HepG2 (cell line): ENCODE measurements around the gene STIMATE. TPM values are rescaled to one million over a fixed set of nuclear protein-coding genes. Genes with fewer than 3 reads are reported as not detected.

Experiments
- ATAC-seq: fragments of 200-7000 bp; cut with Tn5 transposase; 3 replicates; pipeline ENCODE4 v1.9.1; 2020; ENCODE audit warnings: mild to moderate bottlenecking, moderate library complexity
- BruUV-seq: library from RNA; stranded (reverse); fragments of 400-500 nt; replicated peaks from 2 replicates; lab custom pipeline; 2021; lab: Mats Ljungman, UMichigan
- CTCF ChIA-PET: fragments of 300-600 bp; formaldehyde crosslinking; extraction: SDS; loops from one replicate; lab custom pipeline; 2021; ENCODE audit warnings: low total read pairs, inconsistent platforms, low intra/inter-chr PET ratio; lab: Yijun Ruan, JAX
- POLR2A ChIA-PET: fragments of 350-600 bp; sonication (Branson Sonifier 250); formaldehyde crosslinking; loops from one replicate; lab custom pipeline; 2020; ENCODE audit warnings: antibody characterized with exemption, inconsistent platforms; lab: Yijun Ruan, JAX
- DNase-seq: peaks from one replicate; pipeline ENCODE4 v3.0.0-alpha.2; 2015; ENCODE audit warnings: low spot score
- FAIRE-seq: peaks from 3 replicates; lab custom pipeline; 2011; peaks lifted over from hg19 to GRCh38; lab: Jason Lieb, UNC
- H2AFZ ChIP-seq: one replicate; pipeline ENCODE4 v1.6.1; 2011; ENCODE audit warnings: low read length, inconsistent platforms
- H3K27ac ChIP-seq: fragments of 300-600 bp; 3 replicates; pipeline ENCODE4 v1.8.0; 2011; ENCODE audit warnings: mixed run types, mild to moderate bottlenecking, mixed read lengths, low read length, inconsistent platforms; ENCODE audit not compliant: insufficient read depth; ENCODE audit errors: extremely low read length
- H3K27me3 ChIP-seq, 2 experiments: fragments of 200-600 bp in 1 of 2; 2 replicates in 1 of 2; 3 replicates in 1 of 2; pipeline versions ENCODE4 v1.6.0 to v1.8.0; 2011; ENCODE audit warnings: low read length in 2 of 2, mild to moderate bottlenecking in 2 of 2, moderate library complexity in 2 of 2, inconsistent platforms in 1 of 2; ENCODE audit not compliant: insufficient read depth in 2 of 2, control insufficient read depth in 1 of 2
- H3K36me3 ChIP-seq, 2 experiments: fragments of 200-600 bp in 1 of 2; replicated peaks in 1 of 2; 2 replicates in 1 of 2; 3 replicates in 1 of 2; pipeline versions ENCODE4 v1.5.1 to v1.8.0; 2011; ENCODE audit warnings: low read length in 2 of 2, inconsistent platforms in 1 of 2; ENCODE audit not compliant: insufficient read depth in 2 of 2, control insufficient read depth in 1 of 2
- H3K4me1 ChIP-seq: 2 replicates; pipeline ENCODE4 v1.5.1; 2012; ENCODE audit warnings: low read length, inconsistent platforms; ENCODE audit not compliant: insufficient read depth
- H3K4me2 ChIP-seq: 2 replicates; pipeline ENCODE4 v1.6.0; 2011; ENCODE audit warnings: low read depth, low read length, inconsistent platforms
- H3K4me3 ChIP-seq, 3 experiments: fragments of 200-600 bp in 1 of 3; sonication (generic), shearing (Covaris generic) in 1 of 3; replicated peaks in 1 of 3; 2 replicates each; pipeline ENCODE4 v1.5.1; 2011 to 2016; ENCODE audit warnings: low read length in 3 of 3, inconsistent platforms in 2 of 3, low read depth in 2 of 3, mild to moderate bottlenecking in 2 of 3, control low read depth in 1 of 3, mixed read lengths in 1 of 3; ENCODE audit not compliant: insufficient read depth in 1 of 3
- H3K79me2 ChIP-seq: one replicate; pipeline ENCODE4 v1.6.1; 2011; ENCODE audit warnings: low read length, inconsistent platforms; ENCODE audit not compliant: insufficient read depth
- H3K9ac ChIP-seq: 2 replicates; pipeline ENCODE4 v1.6.0; 2011; ENCODE audit warnings: mild to moderate bottlenecking, low read depth, low read length, inconsistent platforms; ENCODE audit not compliant: insufficient read depth
- H3K9me3 ChIP-seq: 2 replicates; pipeline ENCODE4 v1.5.1; 2012; ENCODE audit warnings: mild to moderate bottlenecking, low read length
- H4K20me1 ChIP-seq: 2 replicates; pipeline ENCODE4 v1.6.0; 2011; ENCODE audit warnings: inconsistent platforms, mild to moderate bottlenecking, low read length, moderate library complexity; ENCODE audit not compliant: insufficient read depth
- ERF ChIP-seq: IDR thresholded peaks from 2 replicates; pipeline ENCODE4 v1.6.1; 2018; ENCODE audit warnings: missing biosample characterization, missing genetic modification reagents
- LCORL ChIP-seq, 2 experiments: fragments of 450-650 bp in 1 of 2; sonication (generic) in 1 of 2; formaldehyde crosslinking in 1 of 2; IDR thresholded peaks; 2 replicates each; pipeline versions ENCODE4 v1.5.0 to v1.6.1; 2017 to 2020; ENCODE audit warnings: antibody characterized with exemption in 1 of 2, missing genetic modification reagents in 1 of 2
- NFE2L1 ChIP-seq: sonication (generic); formaldehyde crosslinking; IDR thresholded peaks from 2 replicates; pipeline ENCODE4 v1.4.0; 2020; ENCODE audit warnings: missing genetic modification reagents, mild to moderate bottlenecking, borderline replicate concordance
- SAFB2 ChIP-seq: sonication (generic); formaldehyde crosslinking; IDR thresholded peaks from 2 replicates; pipeline ENCODE4 v1.5.1; 2020; ENCODE audit warnings: missing genetic modification reagents, low read depth, mild to moderate bottlenecking, borderline replicate concordance
- WGBS: methylation state at CpG from one replicate; pipeline ENCODE4 v1.1.6; 2017; ENCODE audit warnings: low lambda C conversion rate; 5-methylcytosine and 5-hydroxymethylcytosine counted together
- in situ Hi-C: cut with HindIII; loops from 2 replicates; pipeline ENCODE4 v1.10.0; 2017; ENCODE audit warnings: low pct_unique_long_range_greater_than_20kb; ENCODE audit not compliant: extremely low pct_ligation_motif_present
- intact Hi-C: fragments of 100-400 bp; cut with micrococcal nuclease; formaldehyde crosslinking; loops from one replicate; pipeline ENCODE4 v1.10.0; 2022; ENCODE audit not compliant: unreplicated experiment
- polyA plus RNA-seq, 8 experiments: library from polyadenylated mRNA; depleted of rRNA in 3 of 8; stranded (reverse) in 7 of 8; unstranded in 1 of 8; fragments of >200 nt; fragmentation: Illumina TruSeq in 4 of 8; extraction: Trizol in 4 of 8; gene quantifications; 2 replicates each; pipeline versions ENCODE4 v1.2.1 to v1.2.3, GENCODE V29; 2011 to 2016; ENCODE audit warnings: low read depth in 4 of 8, missing spikeins in 1 of 8, mixed read lengths in 1 of 8; ENCODE audit not compliant: insufficient read depth in 1 of 8
- total RNA-seq, 5 experiments: library from RNA; depleted of rRNA; stranded (reverse); fragments of >200 nt; fragmentation: Illumina TruSeq; extraction: Trizol; gene quantifications; 2 replicates each; pipeline ENCODE4 v1.2.3, GENCODE V29; 2016; ENCODE audit warnings: low read depth in 1 of 5
- TF ChIP-seq, protein P1 (sequence below): sonication (generic); formaldehyde crosslinking; IDR thresholded peaks from 2 replicates; pipeline ENCODE4 v1.5.0; 2020; ENCODE audit warnings: missing genetic modification reagents
- TF ChIP-seq, protein P2 (sequence below): IDR thresholded peaks from 2 replicates; pipeline ENCODE4 v1.6.1; 2016; ENCODE audit warnings: control low read depth
- TF ChIP-seq, protein P3 (sequence below): sonication (generic); formaldehyde crosslinking; IDR thresholded peaks from 2 replicates; pipeline ENCODE4 v1.5.0; 2020; ENCODE audit warnings: mild to moderate bottlenecking, missing genetic modification reagents, borderline replicate concordance
- TF ChIP-seq, protein P4 (sequence below): sonication (generic); formaldehyde crosslinking; IDR thresholded peaks from 2 replicates; pipeline ENCODE4 v1.4.0; 2020; ENCODE audit warnings: mild to moderate bottlenecking, missing genetic modification reagents, borderline replicate concordance

STIMATE gene
- total and polyA plus RNA-seq, 2 of the 13 experiments (the other 11 are each of a cell fraction or from before 2014, with no cell fraction given), result 5.7 to 11.7 TPM

DNA sequence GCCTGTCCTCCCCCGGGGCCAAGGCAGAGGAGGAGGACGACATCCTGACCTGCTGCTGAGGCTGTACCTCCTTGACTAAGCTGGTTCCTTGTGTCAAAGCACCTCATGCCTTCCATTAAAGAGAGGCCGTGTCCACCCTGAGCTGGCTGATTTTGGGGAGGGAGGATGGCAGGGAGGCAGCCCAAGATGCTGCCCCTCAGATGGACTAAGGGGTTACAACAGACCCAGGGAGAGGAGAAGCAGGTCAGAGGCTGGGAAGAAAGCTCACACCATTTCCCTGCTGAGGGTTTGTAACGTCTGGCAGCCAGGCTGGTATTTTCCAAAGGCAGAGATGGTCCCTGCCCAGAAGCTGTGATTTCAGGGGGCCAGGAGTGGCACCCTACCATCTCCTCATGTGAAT lies 105.4 kb downstream of the STIMATE start:
- no peaks in the 10 kb centered on the region for H3K27me3 ChIP-seq
- ChIA-PET POLR2A (interaction anchor here (1.0 to 10.9 kb wide), 6 partner anchors 13 to 99 kb away, joined by 4 to 466 read pairs (median 12); partner anchors contain the start of genes ITIH1 and NEK4), CTCF (interaction anchor here (1.0 kb wide), 1 partner anchor 49 kb away, joined by 3 read pairs; no protein-coding TSS in a partner anchor)
- no peak overlapping the region for H2AFZ ChIP-seq
- no TSS peak for BruUV-seq
- no peak for DNase-seq
- in situ Hi-C loops, result no loop called here
- H3K9ac ChIP-seq, result 0 out of 2 replicates have a peak overlapping the region, but pooled peaks have one; percentile 6
- H3K9me3 ChIP-seq, result no peaks in the 10 kb centered on the region
- peak overlapping the region; percentile 9 for H3K27ac ChIP-seq
- intact Hi-C loops, result no loop called here
- 80% methylated on average over 2 of the region's 4 CpGs for WGBS
- H3K4me2 ChIP-seq, result peak overlapping the region; percentile 8; the same call in 1 of the 2 replicates
- peaks cover 100% of the 10 kb centered on the region for H3K4me1 ChIP-seq
- no peaks in the 10 kb centered on the region for H4K20me1 ChIP-seq
- ATAC-seq, result no peak
- no peak for FAIRE-seq
- H3K79me2 ChIP-seq, result peaks cover 4% of the 10 kb centered on the region
- peaks cover 6 to 10% of the 10 kb centered on the region in 2 experiments; a peak in 3 of 5 replicates for H3K36me3 ChIP-seq
- H3K4me3 ChIP-seq, result no peak overlapping the region
- TF ChIP-seq LCORL (IDR thresholded peaks at IDR 0.05) (no peak), LCORL (CRISPR knock-in tag; IDR thresholded peaks at IDR 0.05) (peak; percentile 15), ERF (CRISPR knock-in tag) (no peak), SAFB2 (CRISPR knock-in tag) (0 out of 2 replicates have a peak, but pooled peaks have one; percentile 25), NFE2L1 (no peak)
- TF ChIP-seq, protein P1, sequence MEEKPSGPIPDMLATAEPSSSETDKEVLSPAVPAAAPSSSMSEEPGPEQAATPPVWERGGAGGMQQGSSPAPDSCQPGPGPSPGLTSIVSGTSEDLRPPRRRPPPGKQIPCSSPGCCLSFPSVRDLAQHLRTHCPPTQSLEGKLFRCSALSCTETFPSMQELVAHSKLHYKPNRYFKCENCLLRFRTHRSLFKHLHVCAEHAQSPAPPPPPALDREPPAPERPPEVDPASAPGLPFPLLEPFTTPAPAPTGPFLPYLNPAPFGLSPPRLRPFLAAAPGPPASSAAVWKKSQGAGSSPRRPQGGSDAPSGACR (CRISPR knock-in tag), result 0 out of 2 replicates have a peak, but pooled peaks have one; percentile 53
- TF ChIP-seq, protein P2, sequence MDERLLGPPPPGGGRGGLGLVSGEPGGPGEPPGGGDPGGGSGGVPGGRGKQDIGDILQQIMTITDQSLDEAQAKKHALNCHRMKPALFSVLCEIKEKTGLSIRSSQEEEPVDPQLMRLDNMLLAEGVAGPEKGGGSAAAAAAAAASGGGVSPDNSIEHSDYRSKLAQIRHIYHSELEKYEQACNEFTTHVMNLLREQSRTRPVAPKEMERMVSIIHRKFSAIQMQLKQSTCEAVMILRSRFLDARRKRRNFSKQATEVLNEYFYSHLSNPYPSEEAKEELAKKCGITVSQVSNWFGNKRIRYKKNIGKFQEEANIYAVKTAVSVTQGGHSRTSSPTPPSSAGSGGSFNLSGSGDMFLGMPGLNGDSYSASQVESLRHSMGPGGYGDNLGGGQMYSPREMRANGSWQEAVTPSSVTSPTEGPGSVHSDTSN (CRISPR knock-in tag), result no peak
- TF ChIP-seq, protein P3, sequence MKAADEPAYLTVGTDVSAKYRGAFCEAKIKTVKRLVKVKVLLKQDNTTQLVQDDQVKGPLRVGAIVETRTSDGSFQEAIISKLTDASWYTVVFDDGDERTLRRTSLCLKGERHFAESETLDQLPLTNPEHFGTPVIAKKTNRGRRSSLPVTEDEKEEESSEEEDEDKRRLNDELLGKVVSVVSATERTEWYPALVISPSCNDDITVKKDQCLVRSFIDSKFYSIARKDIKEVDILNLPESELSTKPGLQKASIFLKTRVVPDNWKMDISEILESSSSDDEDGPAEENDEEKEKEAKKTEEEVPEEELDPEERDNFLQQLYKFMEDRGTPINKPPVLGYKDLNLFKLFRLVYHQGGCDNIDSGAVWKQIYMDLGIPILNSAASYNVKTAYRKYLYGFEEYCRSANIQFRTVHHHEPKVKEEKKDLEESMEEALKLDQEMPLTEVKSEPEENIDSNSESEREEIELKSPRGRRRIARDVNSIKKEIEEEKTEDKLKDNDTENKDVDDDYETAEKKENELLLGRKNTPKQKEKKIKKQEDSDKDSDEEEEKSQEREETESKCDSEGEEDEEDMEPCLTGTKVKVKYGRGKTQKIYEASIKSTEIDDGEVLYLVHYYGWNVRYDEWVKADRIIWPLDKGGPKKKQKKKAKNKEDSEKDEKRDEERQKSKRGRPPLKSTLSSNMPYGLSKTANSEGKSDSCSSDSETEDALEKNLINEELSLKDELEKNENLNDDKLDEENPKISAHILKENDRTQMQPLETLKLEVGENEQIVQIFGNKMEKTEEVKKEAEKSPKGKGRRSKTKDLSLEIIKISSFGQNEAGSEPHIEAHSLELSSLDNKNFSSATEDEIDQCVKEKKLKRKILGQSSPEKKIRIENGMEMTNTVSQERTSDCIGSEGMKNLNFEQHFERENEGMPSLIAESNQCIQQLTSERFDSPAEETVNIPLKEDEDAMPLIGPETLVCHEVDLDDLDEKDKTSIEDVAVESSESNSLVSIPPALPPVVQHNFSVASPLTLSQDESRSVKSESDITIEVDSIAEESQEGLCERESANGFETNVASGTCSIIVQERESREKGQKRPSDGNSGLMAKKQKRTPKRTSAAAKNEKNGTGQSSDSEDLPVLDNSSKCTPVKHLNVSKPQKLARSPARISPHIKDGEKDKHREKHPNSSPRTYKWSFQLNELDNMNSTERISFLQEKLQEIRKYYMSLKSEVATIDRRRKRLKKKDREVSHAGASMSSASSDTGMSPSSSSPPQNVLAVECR (CRISPR knock-in tag), result 0 out of 2 replicates have a peak, but pooled peaks have one; percentile 18
- TF ChIP-seq, protein P4, sequence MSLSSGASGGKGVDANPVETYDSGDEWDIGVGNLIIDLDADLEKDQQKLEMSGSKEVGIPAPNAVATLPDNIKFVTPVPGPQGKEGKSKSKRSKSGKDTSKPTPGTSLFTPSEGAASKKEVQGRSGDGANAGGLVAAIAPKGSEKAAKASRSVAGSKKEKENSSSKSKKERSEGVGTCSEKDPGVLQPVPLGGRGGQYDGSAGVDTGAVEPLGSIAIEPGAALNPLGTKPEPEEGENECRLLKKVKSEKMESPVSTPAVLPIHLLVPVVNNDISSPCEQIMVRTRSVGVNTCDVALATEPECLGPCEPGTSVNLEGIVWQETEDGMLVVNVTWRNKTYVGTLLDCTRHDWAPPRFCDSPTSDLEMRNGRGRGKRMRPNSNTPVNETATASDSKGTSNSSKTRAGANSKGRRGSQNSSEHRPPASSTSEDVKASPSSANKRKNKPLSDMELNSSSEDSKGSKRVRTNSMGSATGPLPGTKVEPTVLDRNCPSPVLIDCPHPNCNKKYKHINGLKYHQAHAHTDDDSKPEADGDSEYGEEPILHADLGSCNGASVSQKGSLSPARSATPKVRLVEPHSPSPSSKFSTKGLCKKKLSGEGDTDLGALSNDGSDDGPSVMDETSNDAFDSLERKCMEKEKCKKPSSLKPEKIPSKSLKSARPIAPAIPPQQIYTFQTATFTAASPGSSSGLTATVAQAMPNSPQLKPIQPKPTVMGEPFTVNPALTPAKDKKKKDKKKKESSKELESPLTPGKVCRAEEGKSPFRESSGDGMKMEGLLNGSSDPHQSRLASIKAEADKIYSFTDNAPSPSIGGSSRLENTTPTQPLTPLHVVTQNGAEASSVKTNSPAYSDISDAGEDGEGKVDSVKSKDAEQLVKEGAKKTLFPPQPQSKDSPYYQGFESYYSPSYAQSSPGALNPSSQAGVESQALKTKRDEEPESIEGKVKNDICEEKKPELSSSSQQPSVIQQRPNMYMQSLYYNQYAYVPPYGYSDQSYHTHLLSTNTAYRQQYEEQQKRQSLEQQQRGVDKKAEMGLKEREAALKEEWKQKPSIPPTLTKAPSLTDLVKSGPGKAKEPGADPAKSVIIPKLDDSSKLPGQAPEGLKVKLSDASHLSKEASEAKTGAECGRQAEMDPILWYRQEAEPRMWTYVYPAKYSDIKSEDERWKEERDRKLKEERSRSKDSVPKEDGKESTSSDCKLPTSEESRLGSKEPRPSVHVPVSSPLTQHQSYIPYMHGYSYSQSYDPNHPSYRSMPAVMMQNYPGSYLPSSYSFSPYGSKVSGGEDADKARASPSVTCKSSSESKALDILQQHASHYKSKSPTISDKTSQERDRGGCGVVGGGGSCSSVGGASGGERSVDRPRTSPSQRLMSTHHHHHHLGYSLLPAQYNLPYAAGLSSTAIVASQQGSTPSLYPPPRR, result no peak
